HepG2 (cell line): Measurements from ENCODE around the gene MYH9. TPM values are rescaled to one million over a fixed set of nuclear protein-coding genes. Genes with fewer than 3 reads are reported as not detected.

Experiments used
- ATAC-seq: fragments of 200-7000 bp; cut with Tn5 transposase; 3 replicates; pipeline ENCODE4 v1.9.1; 2020; ENCODE audit warnings: mild to moderate bottlenecking, moderate library complexity
- BruUV-seq: library from RNA; stranded (reverse); fragments of 400-500 nt; replicated peaks from 2 replicates; lab custom pipeline; 2021; lab: Mats Ljungman, UMichigan
- CTCF ChIA-PET: fragments of 300-600 bp; formaldehyde crosslinking; extraction: SDS; loops from one replicate; lab custom pipeline; 2021; ENCODE audit warnings: low total read pairs, inconsistent platforms, low intra/inter-chr PET ratio; lab: Yijun Ruan, JAX
- POLR2A ChIA-PET: fragments of 350-600 bp; sonication (Branson Sonifier 250); formaldehyde crosslinking; loops from one replicate; lab custom pipeline; 2020; ENCODE audit warnings: antibody characterized with exemption, inconsistent platforms; lab: Yijun Ruan, JAX
- DNase-seq: peaks from one replicate; pipeline ENCODE4 v3.0.0-alpha.2; 2015; ENCODE audit warnings: low spot score
- FAIRE-seq: peaks from 3 replicates; lab custom pipeline; 2011; peaks lifted over from hg19 to GRCh38; lab: Jason Lieb, UNC
- H2AFZ ChIP-seq: one replicate; pipeline ENCODE4 v1.6.1; 2011; ENCODE audit warnings: low read length, inconsistent platforms
- H3K27ac ChIP-seq: fragments of 300-600 bp; 3 replicates; pipeline ENCODE4 v1.8.0; 2011; ENCODE audit warnings: mixed run types, mild to moderate bottlenecking, mixed read lengths, low read length, inconsistent platforms; ENCODE audit not compliant: insufficient read depth; ENCODE audit errors: extremely low read length
- H3K27me3 ChIP-seq, 2 experiments: fragments of 200-600 bp in 1 of 2; 2 replicates in 1 of 2; 3 replicates in 1 of 2; pipeline versions ENCODE4 v1.6.0 to v1.8.0; 2011; ENCODE audit warnings: low read length in 2 of 2, mild to moderate bottlenecking in 2 of 2, moderate library complexity in 2 of 2, inconsistent platforms in 1 of 2; ENCODE audit not compliant: insufficient read depth in 2 of 2, control insufficient read depth in 1 of 2
- H3K36me3 ChIP-seq, 2 experiments: fragments of 200-600 bp in 1 of 2; replicated peaks in 1 of 2; 2 replicates in 1 of 2; 3 replicates in 1 of 2; pipeline versions ENCODE4 v1.5.1 to v1.8.0; 2011; ENCODE audit warnings: low read length in 2 of 2, inconsistent platforms in 1 of 2; ENCODE audit not compliant: insufficient read depth in 2 of 2, control insufficient read depth in 1 of 2
- H3K4me1 ChIP-seq: 2 replicates; pipeline ENCODE4 v1.5.1; 2012; ENCODE audit warnings: low read length, inconsistent platforms; ENCODE audit not compliant: insufficient read depth
- H3K4me2 ChIP-seq: 2 replicates; pipeline ENCODE4 v1.6.0; 2011; ENCODE audit warnings: low read depth, low read length, inconsistent platforms
- H3K4me3 ChIP-seq, 3 experiments: fragments of 200-600 bp in 1 of 3; sonication (generic), shearing (Covaris generic) in 1 of 3; replicated peaks in 1 of 3; 2 replicates each; pipeline ENCODE4 v1.5.1; 2011 to 2016; ENCODE audit warnings: low read length in 3 of 3, inconsistent platforms in 2 of 3, low read depth in 2 of 3, mild to moderate bottlenecking in 2 of 3, control low read depth in 1 of 3, mixed read lengths in 1 of 3; ENCODE audit not compliant: insufficient read depth in 1 of 3
- H3K79me2 ChIP-seq: one replicate; pipeline ENCODE4 v1.6.1; 2011; ENCODE audit warnings: low read length, inconsistent platforms; ENCODE audit not compliant: insufficient read depth
- H3K9ac ChIP-seq: 2 replicates; pipeline ENCODE4 v1.6.0; 2011; ENCODE audit warnings: mild to moderate bottlenecking, low read depth, low read length, inconsistent platforms; ENCODE audit not compliant: insufficient read depth
- H3K9me3 ChIP-seq: 2 replicates; pipeline ENCODE4 v1.5.1; 2012; ENCODE audit warnings: mild to moderate bottlenecking, low read length
- H4K20me1 ChIP-seq: 2 replicates; pipeline ENCODE4 v1.6.0; 2011; ENCODE audit warnings: inconsistent platforms, mild to moderate bottlenecking, low read length, moderate library complexity; ENCODE audit not compliant: insufficient read depth
- AHR ChIP-seq: IDR thresholded peaks from 2 replicates; pipeline ENCODE4 v1.6.1; 2018; ENCODE audit warnings: missing genetic modification reagents, missing compliant biosample characterization
- ARID3A ChIP-seq: IDR thresholded peaks from 2 replicates; pipeline ENCODE4 v1.6.1; 2012; ENCODE audit warnings: low read depth, low read length, improper control_type of control experiment
- BCL6 ChIP-seq: IDR thresholded peaks from 2 replicates; pipeline ENCODE4 v1.6.1; 2016; ENCODE audit warnings: missing genetic modification reagents, missing compliant biosample characterization
- CENPX ChIP-seq: sonication (generic); formaldehyde crosslinking; IDR thresholded peaks from 2 replicates; pipeline ENCODE4 v1.9.0; 2021; ENCODE audit warnings: mild to moderate bottlenecking, missing genetic modification reagents, moderate library complexity
- CSRNP1 ChIP-seq: sonication (generic); formaldehyde crosslinking; IDR thresholded peaks from 2 replicates; pipeline ENCODE4 v1.8.1; 2023; ENCODE audit warnings: mild to moderate bottlenecking, missing genetic modification reagents
- HNRNPH1 ChIP-seq: fragments of 200-400 bp; formaldehyde crosslinking; optimal IDR thresholded peaks from 2 replicates; pipeline ENCODE3; 2017; ENCODE audit warnings: mild to moderate bottlenecking, low read depth, low read length
- HNRNPUL1 ChIP-seq: fragments of 200-400 bp; formaldehyde crosslinking; IDR thresholded peaks from 2 replicates; pipeline ENCODE4 v1.6.1; 2017; ENCODE audit warnings: low read depth, mild to moderate bottlenecking, low read length, moderate library complexity
- HOXA3 ChIP-seq: sonication (generic); formaldehyde crosslinking; IDR thresholded peaks from 2 replicates; pipeline ENCODE4 v1.5.0; 2020; ENCODE audit warnings: missing genetic modification reagents
- MIER3 ChIP-seq: IDR thresholded peaks from 2 replicates; pipeline ENCODE4 v1.6.1; 2016; ENCODE audit warnings: missing compliant biosample characterization, borderline replicate concordance
- NFYC ChIP-seq: IDR thresholded peaks from 2 replicates; pipeline ENCODE4 v1.6.1; 2016; ENCODE audit warnings: missing genetic modification reagents, missing compliant biosample characterization
- POLR2AphosphoS2 ChIP-seq: IDR thresholded peaks from 2 replicates; pipeline ENCODE4 v1.6.1; 2011; ENCODE audit warnings: low read depth, low read length, improper control_type of control experiment
- RERE ChIP-seq: IDR thresholded peaks from 2 replicates; pipeline ENCODE4 v1.6.1; 2016; ENCODE audit warnings: low read depth, missing genetic modification reagents, missing compliant biosample characterization
- SOX6 ChIP-seq, 2 experiments: fragments of 450-650 bp in 1 of 2; sonication (generic) in 1 of 2; formaldehyde crosslinking in 1 of 2; IDR thresholded peaks; 2 replicates each; pipeline versions ENCODE4 v1.4.0 to v1.6.1; 2017 to 2020; ENCODE audit warnings: antibody characterized with exemption in 1 of 2, mild to moderate bottlenecking in 1 of 2, missing genetic modification reagents in 1 of 2
- SUZ12 ChIP-seq: fragments of 150-350 bp; IDR thresholded peaks from 2 replicates; pipeline ENCODE4 v1.6.1; 2014; ENCODE audit warnings: low read depth, low read length
- ZSCAN20 ChIP-seq: sonication (generic); formaldehyde crosslinking; IDR thresholded peaks from 2 replicates; pipeline ENCODE4 v1.4.0; 2020; ENCODE audit warnings: missing genetic modification reagents, mild to moderate bottlenecking, borderline replicate concordance
- WGBS: methylation state at CpG from one replicate; pipeline ENCODE4 v1.1.6; 2017; ENCODE audit warnings: low lambda C conversion rate; 5-methylcytosine and 5-hydroxymethylcytosine counted together
- in situ Hi-C: cut with HindIII; loops from 2 replicates; pipeline ENCODE4 v1.10.0; 2017; ENCODE audit warnings: low pct_unique_long_range_greater_than_20kb; ENCODE audit not compliant: extremely low pct_ligation_motif_present
- intact Hi-C: fragments of 100-400 bp; cut with micrococcal nuclease; formaldehyde crosslinking; loops from one replicate; pipeline ENCODE4 v1.10.0; 2022; ENCODE audit not compliant: unreplicated experiment
- polyA plus RNA-seq, 8 experiments: library from polyadenylated mRNA; depleted of rRNA in 3 of 8; stranded (reverse) in 7 of 8; unstranded in 1 of 8; fragments of >200 nt; fragmentation: Illumina TruSeq in 4 of 8; extraction: Trizol in 4 of 8; gene quantifications; 2 replicates each; pipeline versions ENCODE4 v1.2.1 to v1.2.3, GENCODE V29; 2011 to 2016; ENCODE audit warnings: low read depth in 4 of 8, missing spikeins in 1 of 8, mixed read lengths in 1 of 8; ENCODE audit not compliant: insufficient read depth in 1 of 8
- total RNA-seq, 5 experiments: library from RNA; depleted of rRNA; stranded (reverse); fragments of >200 nt; fragmentation: Illumina TruSeq; extraction: Trizol; gene quantifications; 2 replicates each; pipeline ENCODE4 v1.2.3, GENCODE V29; 2016; ENCODE audit warnings: low read depth in 1 of 5

Gene MYH9
- total and polyA plus RNA-seq, 2 of the 13 experiments (the other 11 are each of a cell fraction or from before 2014, with no cell fraction given): 50.7 to 98.5 TPM

- Histone ChIP-seq H3K27ac (no peak overlapping the region), H3K36me3 (peaks cover 51 to 92% of the 10 kb centered on the region in 2 experiments), H3K9me3 (no peaks in the 10 kb centered on the region), H4K20me1 (no peaks in the 10 kb centered on the region), H3K4me3 (no peak overlapping the region), H3K79me2 (no peaks in the 10 kb centered on the region), H3K27me3 (no peaks in the 10 kb centered on the region), H2AFZ (no peak overlapping the region), H3K4me2 (no peak overlapping the region), H3K9ac (no peak overlapping the region), H3K4me1 (no peaks in the 10 kb centered on the region)
- 98% methylated on average over 10 of the region's 12 CpGs for WGBS
- no TSS peak for BruUV-seq
- CTCF ChIA-PET: no interaction called here
- in situ Hi-C loops (no loop called here), intact Hi-C loops (no loop called here)
- FAIRE-seq (no peak), ATAC-seq (no peak), DNase-seq (no peak)
- TF ChIP-seq NFYC: no peak
- TF ChIP-seq RERE (CRISPR knock-in tag): no peak
- TF ChIP-seq POLR2AphosphoS2: no peak
- no peak for TF ChIP-seq CSRNP1 (CRISPR knock-in tag)
- TF ChIP-seq HNRNPH1: no peak
- TF ChIP-seq ZSCAN20 (CRISPR knock-in tag): no peak
- TF ChIP-seq AHR (CRISPR knock-in tag): no peak
- TF ChIP-seq SOX6 (IDR thresholded peaks at IDR 0.05): no peak
- no peak for TF ChIP-seq SOX6 (CRISPR knock-in tag; IDR thresholded peaks at IDR 0.05)
- no peak for TF ChIP-seq SUZ12
- no peak for TF ChIP-seq MIER3 (CRISPR knock-in tag)
- TF ChIP-seq BCL6 (CRISPR knock-in tag): no peak
- TF ChIP-seq HNRNPUL1: no peak
- TF ChIP-seq HOXA3 (CRISPR knock-in tag): no peak
- no peak for TF ChIP-seq ARID3A
- TF ChIP-seq CENPX: no peak
- TF ChIP-seq, all 625 proteins: peak for 0
- POLR2A ChIA-PET: no interaction called here
These were observed 69.3 kb downstream of the MYH9 start for GRCh38 chr22:36318442-36318841.
